ENCODE data around the gene F7.

DNA sequence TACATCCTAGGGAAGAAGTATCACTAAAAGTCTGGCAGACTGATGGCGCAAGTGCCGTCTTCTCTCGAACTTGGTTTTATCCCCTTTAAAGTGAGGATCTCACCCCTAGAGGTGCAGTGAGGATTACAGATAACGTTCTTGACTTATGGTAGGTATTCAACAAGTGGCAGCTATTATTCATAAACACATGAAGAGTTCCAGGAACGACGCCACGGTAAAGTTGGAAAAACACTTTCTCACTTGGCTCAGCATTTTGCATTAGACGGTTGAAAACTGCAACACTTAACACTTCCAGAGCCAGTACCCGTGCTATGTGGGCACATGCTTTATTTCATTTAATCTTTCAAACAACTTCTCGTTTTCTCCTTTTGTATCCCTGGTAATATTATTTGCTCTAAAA lies 61.6 kb downstream of the F7 start:
- TF ChIP-seq ZFP37 (tag by site-specific recombination; IDR thresholded peaks at IDR 0.05) (no peak), ZNF621 (tag by site-specific recombination; IDR thresholded peaks at IDR 0.05) (no peak), ZNF548 (tag by site-specific recombination; IDR thresholded peaks at IDR 0.05) (no peak), GLI2 (tag by site-specific recombination; IDR thresholded peaks at IDR 0.05; ENCODE audit: borderline replicate concordance, low read depth) (no peak), HOXA7 (CRISPR knock-in tag; IDR thresholded peaks at IDR 0.05; ENCODE audit: borderline replicate concordance) (no peak), ZNF785 (tag by site-specific recombination; IDR thresholded peaks at IDR 0.05) (no peak), ZNF223 (tag by site-specific recombination; IDR thresholded peaks at IDR 0.05) (no peak), TCF7L2 (IDR thresholded peaks at IDR 0.05; ENCODE audit: borderline replicate concordance, low read depth, low read length) (no peak), ZNF654 (tag by site-specific recombination; IDR thresholded peaks at IDR 0.05; ENCODE audit: low read depth) (no peak)
- TF ChIP-seq, protein P1, sequence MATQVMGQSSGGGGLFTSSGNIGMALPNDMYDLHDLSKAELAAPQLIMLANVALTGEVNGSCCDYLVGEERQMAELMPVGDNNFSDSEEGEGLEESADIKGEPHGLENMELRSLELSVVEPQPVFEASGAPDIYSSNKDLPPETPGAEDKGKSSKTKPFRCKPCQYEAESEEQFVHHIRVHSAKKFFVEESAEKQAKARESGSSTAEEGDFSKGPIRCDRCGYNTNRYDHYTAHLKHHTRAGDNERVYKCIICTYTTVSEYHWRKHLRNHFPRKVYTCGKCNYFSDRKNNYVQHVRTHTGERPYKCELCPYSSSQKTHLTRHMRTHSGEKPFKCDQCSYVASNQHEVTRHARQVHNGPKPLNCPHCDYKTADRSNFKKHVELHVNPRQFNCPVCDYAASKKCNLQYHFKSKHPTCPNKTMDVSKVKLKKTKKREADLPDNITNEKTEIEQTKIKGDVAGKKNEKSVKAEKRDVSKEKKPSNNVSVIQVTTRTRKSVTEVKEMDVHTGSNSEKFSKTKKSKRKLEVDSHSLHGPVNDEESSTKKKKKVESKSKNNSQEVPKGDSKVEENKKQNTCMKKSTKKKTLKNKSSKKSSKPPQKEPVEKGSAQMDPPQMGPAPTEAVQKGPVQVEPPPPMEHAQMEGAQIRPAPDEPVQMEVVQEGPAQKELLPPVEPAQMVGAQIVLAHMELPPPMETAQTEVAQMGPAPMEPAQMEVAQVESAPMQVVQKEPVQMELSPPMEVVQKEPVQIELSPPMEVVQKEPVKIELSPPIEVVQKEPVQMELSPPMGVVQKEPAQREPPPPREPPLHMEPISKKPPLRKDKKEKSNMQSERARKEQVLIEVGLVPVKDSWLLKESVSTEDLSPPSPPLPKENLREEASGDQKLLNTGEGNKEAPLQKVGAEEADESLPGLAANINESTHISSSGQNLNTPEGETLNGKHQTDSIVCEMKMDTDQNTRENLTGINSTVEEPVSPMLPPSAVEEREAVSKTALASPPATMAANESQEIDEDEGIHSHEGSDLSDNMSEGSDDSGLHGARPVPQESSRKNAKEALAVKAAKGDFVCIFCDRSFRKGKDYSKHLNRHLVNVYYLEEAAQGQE (tag by site-specific recombination; IDR thresholded peaks at IDR 0.05) = no peak
- TF ChIP-seq, protein P2, sequence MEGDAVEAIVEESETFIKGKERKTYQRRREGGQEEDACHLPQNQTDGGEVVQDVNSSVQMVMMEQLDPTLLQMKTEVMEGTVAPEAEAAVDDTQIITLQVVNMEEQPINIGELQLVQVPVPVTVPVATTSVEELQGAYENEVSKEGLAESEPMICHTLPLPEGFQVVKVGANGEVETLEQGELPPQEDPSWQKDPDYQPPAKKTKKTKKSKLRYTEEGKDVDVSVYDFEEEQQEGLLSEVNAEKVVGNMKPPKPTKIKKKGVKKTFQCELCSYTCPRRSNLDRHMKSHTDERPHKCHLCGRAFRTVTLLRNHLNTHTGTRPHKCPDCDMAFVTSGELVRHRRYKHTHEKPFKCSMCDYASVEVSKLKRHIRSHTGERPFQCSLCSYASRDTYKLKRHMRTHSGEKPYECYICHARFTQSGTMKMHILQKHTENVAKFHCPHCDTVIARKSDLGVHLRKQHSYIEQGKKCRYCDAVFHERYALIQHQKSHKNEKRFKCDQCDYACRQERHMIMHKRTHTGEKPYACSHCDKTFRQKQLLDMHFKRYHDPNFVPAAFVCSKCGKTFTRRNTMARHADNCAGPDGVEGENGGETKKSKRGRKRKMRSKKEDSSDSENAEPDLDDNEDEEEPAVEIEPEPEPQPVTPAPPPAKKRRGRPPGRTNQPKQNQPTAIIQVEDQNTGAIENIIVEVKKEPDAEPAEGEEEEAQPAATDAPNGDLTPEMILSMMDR (tag by site-specific recombination; IDR thresholded peaks at IDR 0.05) = no peak
- TF ChIP-seq, protein P3, sequence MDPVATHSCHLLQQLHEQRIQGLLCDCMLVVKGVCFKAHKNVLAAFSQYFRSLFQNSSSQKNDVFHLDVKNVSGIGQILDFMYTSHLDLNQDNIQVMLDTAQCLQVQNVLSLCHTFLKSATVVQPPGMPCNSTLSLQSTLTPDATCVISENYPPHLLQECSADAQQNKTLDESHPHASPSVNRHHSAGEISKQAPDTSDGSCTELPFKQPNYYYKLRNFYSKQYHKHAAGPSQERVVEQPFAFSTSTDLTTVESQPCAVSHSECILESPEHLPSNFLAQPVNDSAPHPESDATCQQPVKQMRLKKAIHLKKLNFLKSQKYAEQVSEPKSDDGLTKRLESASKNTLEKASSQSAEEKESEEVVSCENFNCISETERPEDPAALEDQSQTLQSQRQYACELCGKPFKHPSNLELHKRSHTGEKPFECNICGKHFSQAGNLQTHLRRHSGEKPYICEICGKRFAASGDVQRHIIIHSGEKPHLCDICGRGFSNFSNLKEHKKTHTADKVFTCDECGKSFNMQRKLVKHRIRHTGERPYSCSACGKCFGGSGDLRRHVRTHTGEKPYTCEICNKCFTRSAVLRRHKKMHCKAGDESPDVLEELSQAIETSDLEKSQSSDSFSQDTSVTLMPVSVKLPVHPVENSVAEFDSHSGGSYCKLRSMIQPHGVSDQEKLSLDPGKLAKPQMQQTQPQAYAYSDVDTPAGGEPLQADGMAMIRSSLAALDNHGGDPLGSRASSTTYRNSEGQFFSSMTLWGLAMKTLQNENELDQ (tag by site-specific recombination; IDR thresholded peaks at IDR 0.05; ENCODE audit: low read depth) = no peak

Measured in HEK293 (cell line).